Calu3 (cell line): ENCODE results near the gene AKAP5. TPM values are rescaled to one million over a fixed set of nuclear protein-coding genes. Genes with fewer than 3 reads are reported as not detected.

ENCODE experiments used
- BruUV-seq: library from RNA; stranded (reverse); fragments of 400-500 nt; replicated peaks from 2 replicates; lab custom pipeline; 2021; lab: Mats Ljungman, UMichigan
- CTCF ChIA-PET: fragments of 300-600 bp; sonication (Branson Sonifier 250); formaldehyde crosslinking; loops from one replicate; lab custom pipeline; 2022; ENCODE audit warnings: antibody characterized with exemption; lab: Charles Lee
- DNase-seq: peaks from one replicate; pipeline ENCODE4 v3.0.0; 2022
- H3K27ac Mint-ChIP-seq: one replicate; pipeline ENCODE4 v1.8.0; 2022; ENCODE audit warnings: mixed read lengths; ENCODE audit not compliant: unreplicated experiment
- H3K27me3 Mint-ChIP-seq: one replicate; pipeline ENCODE4 v1.8.0; 2022; ENCODE audit warnings: mixed read lengths; ENCODE audit not compliant: unreplicated experiment
- H3K36me3 Mint-ChIP-seq: one replicate; pipeline ENCODE4 v1.8.0; 2022; ENCODE audit warnings: mild to moderate bottlenecking, moderate library complexity, mixed read lengths; ENCODE audit not compliant: insufficient read depth, unreplicated experiment
- H3K4me1 Mint-ChIP-seq: one replicate; pipeline ENCODE4 v1.8.0; 2022; ENCODE audit warnings: mild to moderate bottlenecking, low read depth, mixed read lengths; ENCODE audit not compliant: unreplicated experiment
- H3K4me3 Mint-ChIP-seq: one replicate; pipeline ENCODE4 v1.8.0; 2022; ENCODE audit warnings: mild to moderate bottlenecking, low read depth, moderate library complexity, mixed read lengths; ENCODE audit not compliant: unreplicated experiment
- H3K9me3 Mint-ChIP-seq: one replicate; pipeline ENCODE4 v1.8.0; 2022; ENCODE audit warnings: low read depth, mixed read lengths; ENCODE audit not compliant: unreplicated experiment
- intact Hi-C: fragments of 100-400 bp; cut with micrococcal nuclease; formaldehyde crosslinking; loops from one replicate; pipeline ENCODE4 v1.10.0; 2022; ENCODE audit not compliant: unreplicated experiment
- total RNA-seq: library from RNA; stranded (reverse); gene quantifications from 2 replicates; pipeline ENCODE4 v1.2.3, GENCODE V29; 2022
- TF ChIP-seq, protein P1 (sequence below): fragments of 200-600 bp; IDR thresholded peaks from one replicate; pipeline ENCODE4 v1.8.0; 2022; ENCODE audit warnings: antibody characterized with exemption; ENCODE audit not compliant: unreplicated experiment

The AKAP5 gene
- total RNA-seq, 1 experiment from 2014 or later = 1.7 TPM

DNA sequence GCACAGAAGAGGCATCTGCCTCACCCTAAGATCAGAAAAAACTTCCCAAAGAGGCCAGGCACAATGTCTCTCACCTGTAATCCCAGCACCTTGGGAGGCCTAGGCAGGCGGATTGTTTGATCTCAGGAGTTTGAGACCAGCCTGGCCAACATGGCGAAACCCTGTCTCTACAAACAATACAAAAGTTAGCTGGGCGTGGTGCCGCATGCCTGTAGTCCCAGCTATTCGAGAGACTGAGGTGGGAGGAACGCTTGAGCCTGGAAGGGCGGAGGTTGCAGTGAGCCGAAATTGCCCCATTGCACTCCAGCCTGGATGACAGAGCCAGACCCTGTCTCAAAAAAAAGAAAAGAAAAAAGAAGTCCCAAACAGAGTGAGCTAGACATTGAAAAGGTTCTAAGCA is 43.7 kb downstream of the AKAP5 start:
- no peak for DNase-seq
- Mint-ChIP-seq H3K27me3 (no peaks in the 10 kb centered on the region), H3K36me3 (peaks cover 34% of the 10 kb centered on the region), H3K4me1 (peaks cover 39% of the 10 kb centered on the region), H3K9me3 (no peaks in the 10 kb centered on the region), H3K27ac (no peak overlapping the region), H3K4me3 (no peak overlapping the region)
- intact Hi-C loops = no loop called here
- BruUV-seq = no TSS peak
- TF ChIP-seq, protein P1, sequence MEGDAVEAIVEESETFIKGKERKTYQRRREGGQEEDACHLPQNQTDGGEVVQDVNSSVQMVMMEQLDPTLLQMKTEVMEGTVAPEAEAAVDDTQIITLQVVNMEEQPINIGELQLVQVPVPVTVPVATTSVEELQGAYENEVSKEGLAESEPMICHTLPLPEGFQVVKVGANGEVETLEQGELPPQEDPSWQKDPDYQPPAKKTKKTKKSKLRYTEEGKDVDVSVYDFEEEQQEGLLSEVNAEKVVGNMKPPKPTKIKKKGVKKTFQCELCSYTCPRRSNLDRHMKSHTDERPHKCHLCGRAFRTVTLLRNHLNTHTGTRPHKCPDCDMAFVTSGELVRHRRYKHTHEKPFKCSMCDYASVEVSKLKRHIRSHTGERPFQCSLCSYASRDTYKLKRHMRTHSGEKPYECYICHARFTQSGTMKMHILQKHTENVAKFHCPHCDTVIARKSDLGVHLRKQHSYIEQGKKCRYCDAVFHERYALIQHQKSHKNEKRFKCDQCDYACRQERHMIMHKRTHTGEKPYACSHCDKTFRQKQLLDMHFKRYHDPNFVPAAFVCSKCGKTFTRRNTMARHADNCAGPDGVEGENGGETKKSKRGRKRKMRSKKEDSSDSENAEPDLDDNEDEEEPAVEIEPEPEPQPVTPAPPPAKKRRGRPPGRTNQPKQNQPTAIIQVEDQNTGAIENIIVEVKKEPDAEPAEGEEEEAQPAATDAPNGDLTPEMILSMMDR = no peak
- CTCF ChIA-PET = interaction anchor here (0.5 to 1.7 kb wide), 2 partner anchors 9 to 124 kb away, joined by 3 to 6 read pairs; no protein-coding TSS in a partner anchor

GRCh38 chr14:64510825-64511671 is 45.7 kb downstream of the AKAP5 start:
- Mint-ChIP-seq H3K27me3 (no peaks in the 10 kb centered on the region), H3K36me3 (peaks cover 14% of the 10 kb centered on the region), H3K4me1 (peaks cover 39% of the 10 kb centered on the region), H3K27ac (no peak overlapping the region), H3K9me3 (no peaks in the 10 kb centered on the region), H3K4me3 (no peak overlapping the region)
- CTCF ChIA-PET = interaction anchor here (0.6 to 1.0 kb wide), 4 partner anchors 21 to 167 kb away, joined by 3 to 8 read pairs (median 4); no protein-coding TSS in a partner anchor
- no TSS peak for BruUV-seq
- TF ChIP-seq, protein P1 = peak; percentile 60
- intact Hi-C loops = no loop called here
- DNase-seq = peak; percentile 73

DNA sequence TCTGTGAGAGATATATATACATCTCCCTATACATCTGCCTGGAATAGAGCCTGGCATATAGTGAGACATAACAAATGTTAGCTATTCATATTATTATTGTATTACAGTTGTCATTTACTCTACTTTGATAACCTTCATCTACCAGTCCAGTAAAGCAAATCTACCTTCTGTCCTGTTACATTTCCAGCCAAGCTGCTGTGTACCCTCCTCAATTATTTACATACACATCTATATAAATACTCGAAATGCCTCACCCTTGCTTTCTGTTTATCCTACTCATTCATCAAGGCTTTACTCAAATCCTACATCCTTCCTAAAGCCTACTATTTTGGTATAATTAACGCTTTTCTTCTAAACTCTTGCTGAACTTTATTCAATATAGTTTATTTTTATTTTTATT is 48.0 kb downstream of the AKAP5 start:
- no peak overlapping the region for H3K27ac Mint-ChIP-seq
- TF ChIP-seq, protein P1 = no peak
- no peak overlapping the region for H3K4me3 Mint-ChIP-seq
- no peaks in the 10 kb centered on the region for H3K27me3 Mint-ChIP-seq
- intact Hi-C loops = no loop called here
- peaks cover 25% of the 10 kb centered on the region for H3K4me1 Mint-ChIP-seq
- no peaks in the 10 kb centered on the region for H3K36me3 Mint-ChIP-seq
- H3K9me3 Mint-ChIP-seq = no peaks in the 10 kb centered on the region
- no TSS peak for BruUV-seq
- no peak for DNase-seq
- CTCF ChIA-PET = no interaction called here

- TF ChIP-seq, protein P1 = no peak
- no peak overlapping the region for H3K4me3 Mint-ChIP-seq
- CTCF ChIA-PET = interaction anchor here (0.7 kb wide), 2 partner anchors 394 to 472 kb away, joined by 3 to 6 read pairs; partner anchors contain the start of gene FNTB
- intact Hi-C loops = no loop called here
- H3K9me3 Mint-ChIP-seq = no peaks in the 10 kb centered on the region
- H3K4me1 Mint-ChIP-seq = peaks cover 10% of the 10 kb centered on the region
- no TSS peak for BruUV-seq
- H3K36me3 Mint-ChIP-seq = no peaks in the 10 kb centered on the region
- no peaks in the 10 kb centered on the region for H3K27me3 Mint-ChIP-seq
- no peak for DNase-seq
- no peak overlapping the region for H3K27ac Mint-ChIP-seq
Measured at GRCh38 chr14:64515053-64515452, 49.8 kb downstream of the AKAP5 start.
